NCI-H69 (cell line): ENCODE measurements around the gene PDS5B.

Experiments used
- DNase-seq: peaks from one replicate; lab custom pipeline; 2025; lab: John Stamatoyannopoulos, UW

Gene PDS5B

DNA sequence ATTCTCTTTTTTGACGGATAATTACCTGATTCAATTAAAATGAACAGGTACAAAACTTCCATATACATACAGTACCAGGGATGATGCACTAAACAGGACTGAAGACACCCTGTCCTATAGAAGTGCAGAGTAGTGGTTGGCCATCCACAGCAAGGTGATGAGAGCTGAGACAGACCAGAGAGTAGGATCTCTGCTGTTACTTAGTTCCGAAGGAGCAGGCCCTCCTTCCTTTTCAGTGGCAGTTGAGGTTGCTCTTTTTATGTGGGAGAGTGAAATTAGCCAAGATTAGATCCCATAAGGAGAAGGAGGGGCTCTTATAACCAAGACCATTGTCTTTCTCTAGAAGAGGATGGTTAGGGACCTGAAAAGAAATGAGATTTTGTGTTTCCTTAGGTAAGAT is 4.0 kb downstream of the PDS5B start:
- DNase-seq, result no peak

- DNase-seq, result no peak
Measured at GRCh38 chr13:32592082-32592481, 5.8 kb downstream of the PDS5B start.

GRCh38 chr13:32594157-32594738 is 8.0 kb downstream of the PDS5B start:
- peak; percentile 9 for DNase-seq

DNA sequence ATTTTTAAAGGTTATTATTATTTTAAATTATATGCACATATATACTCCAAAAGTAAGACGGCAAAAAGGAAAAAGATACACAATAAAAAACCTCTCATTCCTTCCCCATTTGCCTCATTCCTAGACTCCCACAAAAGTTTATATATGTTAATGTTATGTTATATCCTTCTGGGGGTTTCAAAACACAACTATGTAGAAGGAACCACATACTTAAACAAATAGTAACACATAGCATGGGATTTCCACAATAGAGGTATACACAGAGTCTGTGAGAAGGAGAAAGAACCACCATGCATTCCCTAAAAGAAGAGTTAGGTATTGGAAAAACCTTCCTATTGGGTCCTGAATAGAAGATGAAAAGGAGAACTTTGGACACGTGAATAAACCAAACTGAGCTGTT is 9.1 kb downstream of the PDS5B start:
- DNase-seq, result no peak

DNA sequence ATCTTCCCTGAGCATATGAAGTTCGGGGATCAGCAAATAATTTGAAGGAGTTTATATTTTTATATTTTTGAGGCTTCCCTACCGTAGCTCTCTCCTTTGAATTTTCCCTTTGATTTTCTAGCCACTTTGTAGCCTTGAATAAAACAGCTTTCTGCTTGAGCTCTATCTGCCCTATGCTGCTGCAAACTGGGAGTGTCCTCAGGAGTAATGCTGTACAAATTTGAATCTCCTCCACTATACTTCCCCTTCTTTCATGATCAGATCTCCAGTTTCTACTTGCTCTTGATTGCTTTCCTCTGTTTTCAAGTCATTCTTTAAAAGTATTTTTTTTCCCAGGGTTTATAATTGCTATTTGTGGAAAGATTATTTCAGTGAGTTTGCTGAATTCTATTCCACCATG is 14.6 kb downstream of the PDS5B start:
- no peak for DNase-seq

DNA sequence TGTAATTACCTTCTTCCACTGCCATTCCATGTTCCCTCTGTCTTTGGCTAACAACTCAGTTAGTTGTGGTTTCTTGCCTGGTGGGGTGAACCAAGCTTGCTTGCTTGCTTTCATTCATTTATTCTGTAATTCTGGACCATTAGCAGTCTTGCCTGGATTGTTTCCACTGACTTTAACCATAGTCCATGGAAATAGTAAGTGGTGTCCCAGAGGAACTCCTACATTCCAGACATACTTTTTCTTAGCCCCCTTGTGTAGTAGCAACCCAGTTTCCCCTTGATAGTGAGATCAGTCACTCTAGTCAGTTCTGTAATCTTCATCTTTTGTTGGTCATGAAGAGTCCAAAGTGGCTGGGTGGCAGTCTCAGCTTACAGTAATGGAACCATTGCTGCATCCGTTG is 23.2 kb downstream of the PDS5B start:
- no peak for DNase-seq

GRCh38 chr13:32610538-32610937 is 24.3 kb downstream of the PDS5B start:
- no peak for DNase-seq

- no peak for DNase-seq
Measured at GRCh38 chr13:32610977-32611376, 24.7 kb downstream of the PDS5B start.

DNA sequence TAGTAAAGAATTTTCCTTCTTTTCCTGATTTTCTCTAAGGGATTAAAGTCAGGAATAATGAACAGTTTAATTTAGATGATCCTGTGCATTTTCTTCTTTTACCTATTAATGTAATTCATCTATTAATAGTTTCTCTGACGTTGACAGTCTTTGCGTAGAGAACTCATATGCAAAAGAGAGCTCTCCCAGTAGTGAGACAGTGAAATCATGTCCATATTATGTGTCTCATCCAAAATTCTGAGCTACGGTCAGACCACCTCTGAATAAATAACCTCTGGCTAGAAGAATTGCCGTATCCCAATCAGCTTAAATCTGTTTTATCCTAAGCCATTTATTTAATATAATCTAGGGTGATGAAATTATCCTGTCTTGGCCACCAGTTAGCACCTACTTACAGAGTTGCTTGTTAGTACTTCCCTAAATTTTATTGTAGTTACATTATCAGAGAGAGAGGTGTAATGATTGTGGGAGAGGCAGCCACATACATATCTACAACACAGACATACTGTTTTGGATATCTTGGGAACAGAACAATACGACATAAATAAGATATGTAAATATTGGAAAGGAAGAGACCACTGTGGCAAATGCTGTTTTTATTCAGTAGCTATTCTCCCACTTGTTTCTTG is 30.7 kb downstream of the PDS5B start:
- no peak for DNase-seq

DNA sequence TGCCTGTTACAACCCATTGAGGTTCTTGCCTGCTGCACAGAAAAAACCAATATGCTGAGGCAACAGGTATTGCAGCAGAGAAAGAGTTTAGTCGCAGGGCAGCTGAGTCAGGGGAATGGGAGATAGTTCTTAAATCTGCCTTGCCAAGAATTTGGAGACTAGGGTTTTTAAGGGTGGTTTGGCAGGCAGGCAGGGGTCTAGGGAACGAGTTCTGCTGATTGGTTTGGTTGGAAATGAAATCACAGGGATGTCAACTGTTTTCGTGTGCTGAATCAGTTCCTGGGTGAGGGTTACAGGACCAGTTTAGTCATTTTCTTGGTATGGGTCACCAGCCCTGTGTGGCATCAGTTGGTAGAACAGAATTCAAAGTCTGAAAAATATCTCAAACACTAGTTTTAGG is 36.6 kb downstream of the PDS5B start:
- no peak for DNase-seq

GRCh38 chr13:32624441-32624840 is 38.2 kb downstream of the PDS5B start:
- no peak for DNase-seq

GRCh38 chr13:32627793-32628192 is 41.5 kb downstream of the PDS5B start:
- DNase-seq, result no peak

GRCh38 chr13:32629313-32629712 is 43.1 kb downstream of the PDS5B start:
- no peak for DNase-seq

GRCh38 chr13:32629866-32630265 is 43.6 kb downstream of the PDS5B start:
- no peak for DNase-seq

GRCh38 chr13:32632343-32632909 is 46.2 kb downstream of the PDS5B start:
- no peak for DNase-seq

GRCh38 chr13:32636711-32637110 is 50.5 kb downstream of the PDS5B start:
- no peak for DNase-seq

GRCh38 chr13:32638739-32639138 is 52.5 kb downstream of the PDS5B start:
- DNase-seq, result no peak

- peak; percentile 48 for DNase-seq
Measured at GRCh38 chr13:32639502-32640105, 53.4 kb downstream of the PDS5B start.

DNA sequence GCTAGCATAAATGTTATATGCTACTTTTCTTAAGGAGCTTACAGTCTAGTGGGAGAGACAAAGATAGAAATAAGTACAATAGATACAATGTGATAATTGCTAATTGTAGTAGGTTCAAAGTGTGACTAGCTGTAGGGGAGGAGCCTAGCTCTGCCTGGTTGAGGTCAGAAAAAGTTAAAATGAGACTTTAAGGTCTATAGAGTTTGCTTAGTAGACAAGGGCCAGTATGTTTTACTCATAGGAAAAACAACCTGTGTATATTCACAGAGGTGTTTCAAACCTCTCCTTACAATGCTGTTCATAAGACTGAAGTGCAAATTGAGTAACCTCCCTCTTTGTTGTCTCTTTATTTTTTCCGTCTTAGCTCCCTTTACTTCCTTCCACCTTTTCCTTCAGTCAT is 56.1 kb downstream of the PDS5B start:
- no peak for DNase-seq

GRCh38 chr13:32642858-32643257 is 56.6 kb downstream of the PDS5B start:
- DNase-seq, result no peak

GRCh38 chr13:32645854-32646253 is 59.6 kb downstream of the PDS5B start:
- DNase-seq, result no peak

DNA sequence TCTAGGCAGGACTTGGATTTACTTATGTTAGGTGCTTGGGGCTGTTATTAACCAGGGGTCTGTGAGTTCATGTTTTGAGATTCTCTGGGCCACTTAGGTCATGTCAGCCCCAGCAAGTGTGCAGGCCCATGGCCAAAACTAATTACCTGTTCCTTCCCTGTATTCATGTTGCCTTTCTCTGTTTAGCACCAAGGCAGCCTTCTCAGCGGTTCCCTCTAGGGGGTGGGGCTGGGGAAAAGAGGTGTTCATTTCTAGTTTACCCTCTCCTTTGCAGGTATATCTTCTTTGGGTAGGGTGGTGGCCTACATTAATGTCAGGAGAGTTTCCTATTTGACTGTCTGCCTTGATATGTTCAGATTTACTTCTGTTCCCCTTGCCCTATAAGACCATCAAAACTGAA is 61.7 kb downstream of the PDS5B start:
- DNase-seq, result peak; percentile 43

DNA sequence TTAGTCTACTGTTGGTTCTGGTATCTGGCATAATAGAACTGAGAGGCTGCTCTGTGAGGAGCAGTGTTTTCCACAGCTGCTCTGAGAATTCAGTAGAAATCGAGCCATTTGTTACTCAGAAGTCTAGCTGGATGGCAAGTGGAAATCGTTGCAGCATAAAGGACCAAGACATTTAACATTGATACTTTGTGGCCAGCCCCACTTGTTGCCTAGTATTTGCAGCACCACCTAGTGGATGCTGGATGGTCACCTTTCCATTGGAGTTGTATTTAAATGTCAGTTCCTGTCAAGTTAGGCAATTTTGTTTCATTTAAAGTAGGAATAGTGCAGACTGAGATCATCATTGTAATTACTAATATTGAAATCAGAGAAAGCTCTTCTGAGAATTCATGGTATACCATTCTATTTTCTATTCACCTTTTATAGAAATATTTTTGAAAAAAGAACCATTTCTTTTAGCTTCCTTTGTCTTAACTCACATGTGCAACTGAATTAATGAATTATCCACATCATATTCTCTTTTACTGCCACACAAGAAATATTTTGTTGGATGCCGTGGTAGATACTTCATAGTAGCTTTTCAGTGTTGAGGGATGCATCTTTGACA is 64.6 kb downstream of the PDS5B start:
- DNase-seq, result peak; percentile 75
